GM18520 (cell line): Measurements from ENCODE around the gene LAPTM4A.
A peak's percentile ranks its signal among the peaks of the same experiment; 100 is the strongest.

Experiments used
- ATAC-seq: cut with Tn5 transposase; IDR thresholded peaks from one replicate; pipeline ENCODE4 v1.9.1; 2021; ENCODE audit not compliant: unreplicated experiment

Gene LAPTM4A

GRCh38 chr2:20025065-20025786 is 26.2 kb downstream of the LAPTM4A start:
- ATAC-seq = no peak

DNA sequence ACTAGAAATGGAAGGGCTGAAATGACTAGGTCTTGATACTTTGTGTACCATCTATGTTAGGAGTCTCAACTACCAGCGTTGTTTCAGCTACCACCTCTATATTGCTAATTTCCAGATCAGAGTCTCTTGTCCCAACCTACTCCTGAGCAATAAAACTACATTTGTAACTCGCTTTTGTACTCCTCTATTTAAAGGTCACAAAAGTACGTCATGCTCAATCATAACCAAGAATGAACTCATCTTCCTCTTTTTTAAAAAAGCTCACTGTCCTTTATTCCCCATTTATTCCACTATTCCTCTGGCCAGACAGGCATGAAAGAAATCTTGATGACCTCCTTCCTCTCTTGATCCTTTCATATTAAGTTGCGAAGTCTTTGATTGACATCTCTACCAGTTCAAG is 27.7 kb downstream of the LAPTM4A start:
- no peak for ATAC-seq

DNA sequence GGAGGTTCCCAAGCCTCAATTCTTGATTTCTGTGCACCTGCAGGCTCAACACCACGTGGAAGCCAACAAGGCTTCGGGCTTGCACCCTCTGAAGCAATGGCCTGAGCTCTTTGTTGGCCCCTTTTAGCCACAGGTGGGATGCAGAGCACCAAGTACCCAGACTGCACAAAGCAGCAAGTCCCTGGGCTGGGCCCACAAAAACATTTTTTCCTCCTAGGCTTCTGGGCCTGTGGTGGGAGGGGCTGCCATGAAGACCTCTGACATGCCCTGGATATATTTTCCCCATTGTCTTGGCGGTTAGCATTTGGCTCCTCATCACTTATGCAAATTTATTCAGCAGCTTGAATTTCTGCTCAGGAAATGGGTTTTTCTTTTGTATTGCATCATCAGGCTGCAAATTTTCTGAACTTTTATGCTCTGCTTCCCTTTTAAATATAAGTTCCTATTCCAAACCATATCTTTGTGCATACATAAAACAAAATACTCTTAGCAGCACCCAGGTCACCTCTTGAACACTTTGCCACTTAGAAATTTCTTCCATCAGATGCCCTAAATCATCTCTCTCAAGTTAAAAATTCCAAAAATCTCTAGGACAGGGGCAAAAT is 29.9 kb downstream of the LAPTM4A start:
- ATAC-seq = no peak

DNA sequence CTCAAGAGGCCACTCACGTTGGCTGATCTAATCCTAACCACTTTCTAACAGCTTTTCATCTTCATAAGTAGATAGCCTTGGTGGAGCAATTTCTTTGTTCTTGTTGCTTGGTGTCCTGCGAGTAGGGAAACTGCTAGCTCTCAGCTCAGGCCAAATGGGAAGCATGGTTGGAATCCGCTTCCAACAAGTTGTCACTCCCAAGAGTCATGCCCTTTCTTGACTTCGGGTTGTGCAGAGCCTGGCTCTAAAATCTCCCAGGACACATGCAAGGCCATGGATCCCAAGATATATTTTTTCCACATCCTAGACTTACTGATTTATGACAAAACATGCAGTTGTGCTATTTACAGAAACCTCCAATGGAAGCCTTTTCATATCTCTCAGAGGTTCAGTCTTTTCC is 31.7 kb downstream of the LAPTM4A start:
- no peak for ATAC-seq

GRCh38 chr2:20018601-20019152 is 32.8 kb downstream of the LAPTM4A start:
- ATAC-seq = no peak

DNA sequence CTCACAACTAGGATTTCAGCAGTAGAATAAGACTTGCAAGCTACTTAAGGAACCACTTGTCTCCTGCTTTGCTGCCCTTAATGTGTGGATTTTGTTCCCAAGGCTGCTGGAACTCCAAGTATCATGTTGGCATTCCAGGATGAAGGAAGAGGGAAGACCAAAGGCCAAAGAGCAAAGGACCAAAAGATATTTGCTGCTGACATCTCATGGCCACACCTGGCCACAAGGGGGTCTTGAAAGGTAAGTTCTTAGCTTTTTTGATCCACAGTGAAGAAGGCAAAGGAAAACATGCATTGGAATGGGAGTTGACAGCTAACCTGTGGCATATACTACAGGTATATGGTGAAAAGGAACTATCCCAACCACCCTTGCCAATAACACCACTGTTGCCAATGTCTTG is 35.1 kb downstream of the LAPTM4A start:
- no peak for ATAC-seq

GRCh38 chr2:20015482-20016083 is 35.8 kb downstream of the LAPTM4A start:
- no peak for ATAC-seq

- ATAC-seq = no peak
These were observed 38.1 kb downstream of the LAPTM4A start for GRCh38 chr2:20013126-20013849.

DNA sequence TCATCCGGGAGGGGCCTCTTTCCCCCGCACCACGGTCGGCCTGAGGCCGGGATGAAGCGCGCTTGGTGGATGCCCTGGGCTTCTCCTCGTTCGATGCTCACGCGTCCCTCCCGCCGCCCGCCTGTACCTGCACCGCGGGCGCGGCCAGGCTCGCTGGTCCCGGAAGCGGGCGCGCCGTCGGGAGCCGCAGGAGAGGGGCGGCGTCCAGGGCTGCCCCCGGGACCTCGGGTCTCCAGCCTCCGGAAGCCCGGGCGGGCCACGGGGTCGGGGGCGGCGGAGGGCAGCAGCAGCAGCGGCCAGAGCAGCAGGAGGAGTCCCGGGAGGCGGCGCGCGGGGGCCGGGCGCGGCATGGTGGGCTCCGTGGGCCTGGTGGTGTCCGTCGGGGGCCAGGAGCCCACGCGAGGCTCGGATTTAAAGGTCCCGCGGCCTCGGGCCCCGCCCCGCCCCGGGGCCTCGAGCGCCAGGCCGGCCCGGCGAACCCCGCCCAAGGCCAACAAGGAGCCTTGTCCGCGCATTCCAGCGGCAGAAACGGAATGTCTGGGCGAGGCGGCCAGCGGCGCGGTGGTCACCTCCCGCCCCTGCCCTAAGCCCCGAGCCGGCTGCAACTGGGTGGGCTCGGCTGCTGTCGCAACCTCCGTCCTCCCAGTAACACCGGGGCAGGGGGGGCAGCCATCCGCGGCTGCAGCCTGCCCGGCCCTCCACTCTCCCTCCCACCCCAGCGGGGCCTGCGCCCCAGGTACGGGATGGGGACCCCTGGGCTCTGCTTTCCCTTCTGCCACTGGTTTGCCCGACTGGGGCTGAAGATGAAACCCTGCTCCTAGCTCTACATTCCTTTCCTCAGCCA is 38.9 kb downstream of the LAPTM4A start, which contains the start of gene MATN3:
TSS of gene MATN3 (minus strand) at position 387 of the 844 bp plus-strand sequence. CDS start at position 350, 37 bp downstream.
- no peak for ATAC-seq

DNA sequence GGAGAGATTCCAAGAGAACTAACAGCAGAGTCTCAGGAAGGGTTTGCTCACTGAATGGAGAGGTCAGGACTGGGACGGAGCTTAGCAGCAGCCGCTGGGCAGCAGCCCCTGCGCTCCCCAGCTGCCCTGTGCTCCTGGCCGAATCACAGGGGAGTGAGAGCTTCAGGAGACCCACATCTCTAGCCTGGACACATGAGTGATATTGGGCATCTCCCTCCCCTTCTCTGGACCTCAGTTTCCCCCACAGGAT is 39.5 kb downstream of the LAPTM4A start:
- no peak for ATAC-seq

DNA sequence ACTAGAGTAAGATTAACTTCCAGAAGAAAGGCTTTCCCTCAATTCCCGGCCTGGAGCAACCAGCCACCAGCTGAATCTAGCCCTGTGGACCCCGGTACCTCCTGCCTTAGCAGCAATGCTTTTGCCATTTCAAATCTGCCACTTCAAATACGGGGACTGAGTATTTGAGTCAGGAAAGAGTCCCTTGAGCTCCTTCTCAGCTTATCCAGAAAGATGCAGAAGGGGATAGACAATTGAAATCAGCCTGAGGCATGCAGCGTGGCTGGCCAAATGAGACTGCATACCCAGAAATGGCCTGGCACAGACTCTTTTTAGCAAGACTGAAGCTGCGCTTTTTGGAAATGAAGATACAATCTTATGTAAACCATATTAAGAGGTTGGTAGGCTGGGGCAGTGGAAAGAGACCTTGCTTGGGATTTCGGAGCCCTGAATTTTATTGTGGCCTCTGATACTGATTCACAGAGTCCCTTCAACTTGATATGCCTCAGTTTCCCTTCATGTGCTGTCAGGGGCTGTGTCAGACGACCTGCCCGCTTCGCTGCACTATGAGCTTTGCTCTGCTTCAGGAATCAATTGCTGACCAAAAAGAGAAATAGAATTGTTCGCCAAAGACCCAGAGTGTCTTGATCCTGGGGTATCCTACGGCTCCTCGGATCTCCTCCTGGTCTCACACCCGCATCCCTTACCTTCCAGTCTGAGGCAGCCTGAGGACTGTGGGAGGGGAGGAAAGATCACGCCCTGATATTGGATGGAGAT is 40.0 kb downstream of the LAPTM4A start:
- no peak for ATAC-seq

DNA sequence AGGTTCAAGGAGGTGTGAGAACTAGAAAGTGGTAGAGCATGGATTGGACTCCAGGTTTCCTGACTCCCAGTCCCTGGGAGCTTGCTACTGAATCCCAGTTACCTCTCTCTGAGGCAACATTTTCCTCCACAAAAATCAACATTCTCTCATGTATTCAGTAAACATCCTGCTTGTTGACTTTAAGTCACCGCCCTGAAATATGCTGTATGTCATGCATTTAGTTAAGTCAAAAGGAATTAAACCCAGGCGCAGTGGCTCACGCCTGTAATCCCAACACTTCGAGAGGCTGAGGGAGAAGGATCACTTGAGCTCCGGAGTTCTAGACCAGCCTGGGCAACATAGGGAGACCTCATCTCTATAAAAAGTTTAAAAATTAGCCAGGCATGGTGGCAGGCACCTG is 42.7 kb downstream of the LAPTM4A start:
- no peak for ATAC-seq

- no peak for ATAC-seq
These were observed 45.4 kb downstream of the LAPTM4A start for GRCh38 chr2:20005891-20006470.

- no peak for ATAC-seq
These were observed 46.3 kb downstream of the LAPTM4A start for GRCh38 chr2:20005067-20005627.

DNA sequence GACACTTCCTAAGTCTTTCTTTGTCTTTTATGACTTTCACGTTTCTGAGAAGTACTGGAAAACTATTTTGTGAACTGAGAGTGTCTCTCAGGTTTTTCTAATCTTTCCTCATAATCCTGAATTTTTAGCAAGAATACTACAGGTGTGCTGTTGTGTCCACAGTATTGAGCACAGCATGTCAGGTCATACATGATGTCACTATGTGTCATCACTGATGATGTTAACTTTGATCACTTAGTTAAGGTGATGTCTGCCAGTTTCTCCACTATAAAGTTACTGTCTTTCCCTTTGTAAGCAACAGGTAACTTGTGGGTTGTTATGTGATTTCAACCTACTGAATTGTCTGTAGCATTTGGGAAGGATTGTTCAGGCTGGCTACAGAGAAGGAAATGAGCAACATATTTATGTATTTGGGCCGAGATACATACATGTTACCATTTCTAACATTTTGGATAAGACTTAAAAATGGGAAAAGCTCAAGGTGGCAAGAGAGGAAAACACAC is 50.0 kb downstream of the LAPTM4A start:
- no peak for ATAC-seq

DNA sequence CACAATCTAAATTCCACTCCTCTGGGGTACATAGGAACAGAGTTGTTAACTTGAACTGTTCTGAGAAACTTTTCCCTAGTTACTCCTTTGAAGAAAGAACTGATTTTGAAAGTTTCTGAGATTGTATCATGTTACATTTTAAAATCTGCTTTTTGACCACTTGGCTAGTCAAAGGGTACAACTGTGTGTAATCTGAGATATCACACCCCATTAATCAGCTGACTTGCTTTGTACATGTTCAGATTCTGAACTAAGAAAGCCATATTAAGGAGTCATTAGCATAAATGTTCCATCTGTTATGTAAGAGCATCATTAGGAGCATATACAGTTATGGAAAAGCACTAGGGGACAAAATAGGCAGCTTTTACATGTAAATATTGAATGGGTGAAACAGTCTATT is 57.7 kb downstream of the LAPTM4A start:
- ATAC-seq = no peak

- no peak for ATAC-seq
These were observed 59.5 kb downstream of the LAPTM4A start for GRCh38 chr2:19991895-19992294.

GRCh38 chr2:19990416-19990728 is 61.1 kb downstream of the LAPTM4A start:
- ATAC-seq = no peak

DNA sequence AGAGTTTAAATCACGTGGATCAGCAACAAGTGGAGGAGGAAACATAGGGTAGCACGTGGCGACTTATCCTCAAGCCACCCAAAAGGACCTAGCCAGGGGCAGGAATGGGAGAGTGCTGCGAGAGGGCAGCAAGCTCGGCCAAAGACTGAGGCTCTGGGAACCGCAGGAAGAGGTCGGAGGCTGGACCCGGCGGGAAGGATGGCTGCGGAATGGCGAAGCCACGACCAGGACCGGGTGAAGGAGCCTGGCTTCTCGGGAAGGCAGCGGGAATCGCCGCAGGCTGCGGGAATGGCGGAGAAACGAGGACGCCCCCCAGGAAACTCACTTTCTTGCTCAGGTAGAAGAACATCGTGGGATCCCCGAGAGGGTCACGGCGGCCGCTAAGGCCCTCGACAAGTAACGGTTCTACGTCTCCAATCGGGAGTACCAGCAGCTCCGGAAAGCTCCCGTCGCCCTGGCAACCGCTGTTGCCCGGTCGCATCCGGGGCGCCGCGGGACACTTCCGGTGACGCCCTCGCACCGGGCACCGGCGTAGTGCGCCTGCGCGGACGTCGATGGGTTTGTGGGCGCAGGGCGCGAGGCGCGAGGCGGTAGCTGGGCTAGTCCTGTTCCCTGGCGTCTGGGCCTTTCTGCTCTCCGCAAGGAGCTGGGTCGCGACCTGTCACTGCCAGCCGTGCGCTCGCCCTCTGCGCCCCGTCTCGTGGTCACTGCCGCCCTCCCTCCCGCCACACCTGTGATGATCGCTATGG is 61.6 kb downstream of the LAPTM4A start, which contains the start of gene WDR35:
TSS of gene WDR35 (minus strand) at position 439 of the 749 bp plus-strand sequence. CDS start at position 349, 90 bp downstream.
- peak; percentile 78 for ATAC-seq
